LNCaP clone FGC (cell line): ENCODE data around the gene LRRIQ1.

Source experiments
- DNase-seq: peaks from one replicate; pipeline ENCODE4 v3.0.0-alpha.2; 2011; ENCODE audit warnings: low read depth
- H3K4me3 ChIP-seq: 2 replicates; pipeline ENCODE4 v1.5.1; 2011; ENCODE audit warnings: mild to moderate bottlenecking, low read depth, low read length, control low read depth
- TF ChIP-seq, protein P1 (sequence below): IDR thresholded peaks from 2 replicates; pipeline ENCODE4 v1.5.1; 2012; ENCODE audit warnings: mild to moderate bottlenecking; ENCODE audit not compliant: control insufficient read depth, insufficient read depth; ENCODE audit errors: extremely low read depth

The LRRIQ1 gene

DNA sequence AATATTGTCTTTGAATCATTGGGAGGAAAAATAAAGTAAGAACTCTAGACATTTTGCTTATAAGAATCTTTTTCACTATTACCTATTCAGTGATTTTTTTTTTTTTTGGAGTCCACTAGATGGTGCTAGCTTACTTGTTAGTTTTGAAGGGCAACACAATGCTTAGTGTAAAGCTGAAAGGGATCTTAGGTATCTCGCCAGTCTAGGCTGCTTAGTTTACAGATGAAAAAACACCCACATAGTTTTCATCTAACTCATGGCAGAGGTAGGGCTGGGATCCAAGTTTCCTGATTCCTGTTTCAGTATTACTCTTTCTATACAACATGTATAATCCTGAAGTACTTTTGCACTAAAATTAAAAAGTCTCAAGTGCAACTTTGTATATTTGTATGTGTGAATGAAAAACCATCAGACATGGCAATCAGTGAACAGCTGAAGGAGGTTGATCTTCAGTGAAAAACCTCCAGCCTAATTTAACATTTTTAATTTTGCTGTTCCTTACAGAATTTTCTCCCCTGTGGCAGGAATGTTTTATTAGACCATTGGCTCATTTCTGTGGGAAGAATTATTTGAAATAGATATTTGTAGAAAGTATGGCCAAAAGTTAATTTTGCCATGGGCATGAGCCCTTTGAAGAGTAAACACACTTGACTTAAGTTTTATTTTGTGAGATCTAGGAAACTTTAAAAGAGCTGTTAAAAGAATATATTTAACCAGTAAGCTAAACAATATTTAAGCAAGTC is 40.7 kb downstream of the LRRIQ1 start:
- H3K4me3 ChIP-seq, result no peak overlapping the region
- peak; percentile 26 for DNase-seq
- TF ChIP-seq, protein P1, sequence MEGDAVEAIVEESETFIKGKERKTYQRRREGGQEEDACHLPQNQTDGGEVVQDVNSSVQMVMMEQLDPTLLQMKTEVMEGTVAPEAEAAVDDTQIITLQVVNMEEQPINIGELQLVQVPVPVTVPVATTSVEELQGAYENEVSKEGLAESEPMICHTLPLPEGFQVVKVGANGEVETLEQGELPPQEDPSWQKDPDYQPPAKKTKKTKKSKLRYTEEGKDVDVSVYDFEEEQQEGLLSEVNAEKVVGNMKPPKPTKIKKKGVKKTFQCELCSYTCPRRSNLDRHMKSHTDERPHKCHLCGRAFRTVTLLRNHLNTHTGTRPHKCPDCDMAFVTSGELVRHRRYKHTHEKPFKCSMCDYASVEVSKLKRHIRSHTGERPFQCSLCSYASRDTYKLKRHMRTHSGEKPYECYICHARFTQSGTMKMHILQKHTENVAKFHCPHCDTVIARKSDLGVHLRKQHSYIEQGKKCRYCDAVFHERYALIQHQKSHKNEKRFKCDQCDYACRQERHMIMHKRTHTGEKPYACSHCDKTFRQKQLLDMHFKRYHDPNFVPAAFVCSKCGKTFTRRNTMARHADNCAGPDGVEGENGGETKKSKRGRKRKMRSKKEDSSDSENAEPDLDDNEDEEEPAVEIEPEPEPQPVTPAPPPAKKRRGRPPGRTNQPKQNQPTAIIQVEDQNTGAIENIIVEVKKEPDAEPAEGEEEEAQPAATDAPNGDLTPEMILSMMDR, result peak; percentile 65

DNA sequence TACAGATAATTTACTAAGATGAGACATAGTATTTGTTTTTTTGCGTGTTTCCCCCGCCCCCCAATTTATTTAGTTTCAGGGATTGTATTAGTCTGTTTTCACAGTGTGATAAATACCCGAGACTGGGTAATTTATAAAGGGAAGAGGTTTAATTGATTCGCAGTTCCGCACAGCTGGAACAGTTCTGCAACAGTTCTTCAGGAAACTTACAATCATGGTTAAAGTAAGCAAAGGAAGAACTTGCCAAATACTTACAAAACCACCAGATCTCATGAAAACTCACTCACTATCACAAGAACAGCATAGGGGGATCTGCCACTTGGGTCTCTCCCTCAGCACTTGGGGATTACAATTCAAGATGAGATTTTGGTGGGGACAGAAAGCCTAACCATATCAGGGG is 48.9 kb downstream of the LRRIQ1 start:
- no peak overlapping the region for H3K4me3 ChIP-seq
- no peak for DNase-seq
- TF ChIP-seq, protein P1, result no peak

DNA sequence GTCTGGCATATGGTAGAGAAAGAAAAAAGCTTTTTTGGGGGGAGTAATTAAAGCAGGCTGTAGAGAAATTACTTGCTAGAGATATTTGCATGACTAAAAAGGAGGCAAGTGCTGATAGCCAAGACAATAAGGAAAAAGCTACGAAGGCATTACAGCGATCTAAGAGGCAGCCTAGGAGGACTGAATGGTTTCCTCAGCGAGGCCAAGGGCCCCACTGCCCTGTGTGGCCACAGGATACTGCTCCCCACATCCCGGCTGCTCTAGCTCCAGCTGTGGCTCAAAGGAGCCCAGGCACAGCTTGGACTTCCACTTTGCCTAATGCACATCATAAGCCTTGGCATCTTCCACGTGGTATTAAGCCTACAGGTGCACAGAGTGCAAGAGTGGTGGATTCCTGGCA is 53.6 kb downstream of the LRRIQ1 start:
- DNase-seq, result no peak
- no peak overlapping the region for H3K4me3 ChIP-seq
- TF ChIP-seq, protein P1, result no peak

DNA sequence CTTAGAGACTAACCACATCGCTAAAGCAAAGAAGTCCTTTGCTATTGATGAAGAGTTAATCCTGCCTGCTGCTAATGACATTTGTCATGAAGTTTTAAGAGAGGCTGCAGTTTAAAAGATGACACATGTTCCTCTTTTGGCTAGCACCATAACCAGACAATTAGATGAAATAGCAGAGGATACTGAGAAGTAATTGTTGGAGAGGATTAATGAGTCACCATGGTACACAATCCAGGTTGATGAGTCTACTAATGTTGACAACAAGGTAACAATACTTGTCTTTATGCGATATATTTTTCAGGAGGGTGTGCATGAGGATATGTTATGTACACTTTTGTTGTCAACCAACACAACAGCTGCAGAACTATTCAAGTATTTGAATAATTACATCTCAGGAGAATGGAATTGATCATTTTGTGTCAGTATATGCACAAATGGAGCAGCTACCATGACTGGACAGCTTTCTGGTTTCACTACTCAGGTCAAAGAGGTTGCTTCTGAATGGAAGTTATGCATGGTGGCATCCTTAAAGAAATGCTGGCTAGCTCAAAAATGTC is 56.7 kb downstream of the LRRIQ1 start:
- no peak for DNase-seq
- no peak overlapping the region for H3K4me3 ChIP-seq
- TF ChIP-seq, protein P1, result no peak

DNA sequence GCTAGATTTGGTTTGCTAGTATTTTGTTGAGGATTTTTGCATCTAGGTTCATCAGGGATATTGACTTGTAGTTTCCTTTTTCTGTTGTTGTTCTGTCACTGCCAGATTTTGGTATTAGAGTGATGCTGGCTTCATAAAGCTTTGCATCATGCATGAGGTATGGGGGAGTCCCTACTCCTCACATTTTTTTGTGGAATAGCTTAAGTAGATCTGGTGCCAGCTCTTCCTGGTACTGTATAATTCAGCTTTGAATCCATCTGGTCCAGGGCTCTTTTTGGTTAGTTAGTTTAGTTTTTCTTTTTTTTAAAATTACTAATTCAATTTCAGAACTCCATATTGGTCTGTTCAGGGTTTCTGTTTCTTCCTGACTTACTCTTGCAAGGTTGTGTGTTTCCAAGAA is 59.4 kb downstream of the LRRIQ1 start:
- DNase-seq, result no peak
- H3K4me3 ChIP-seq, result no peak overlapping the region
- TF ChIP-seq, protein P1, result no peak

DNA sequence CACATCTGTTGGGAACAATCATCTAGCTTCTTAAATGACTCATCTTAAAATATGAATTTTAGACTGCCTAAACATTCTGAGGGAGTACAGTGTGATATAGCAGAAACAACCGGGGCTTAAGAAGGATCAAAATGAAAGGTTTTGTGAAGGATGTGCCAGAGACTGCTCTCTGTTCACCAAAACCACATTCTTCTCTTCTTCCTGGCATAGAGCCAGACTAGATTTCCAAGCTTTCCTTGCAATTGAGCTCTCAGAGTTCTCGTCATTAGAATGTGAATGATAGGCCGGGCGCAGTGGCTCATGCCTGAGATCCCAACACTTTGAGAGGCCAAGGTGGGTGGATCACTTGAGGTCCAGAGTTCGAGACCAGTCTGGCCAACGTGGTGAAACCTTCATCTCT is 94.5 kb downstream of the LRRIQ1 start:
- no peak overlapping the region for H3K4me3 ChIP-seq
- DNase-seq, result no peak
- TF ChIP-seq, protein P1, result no peak

DNA sequence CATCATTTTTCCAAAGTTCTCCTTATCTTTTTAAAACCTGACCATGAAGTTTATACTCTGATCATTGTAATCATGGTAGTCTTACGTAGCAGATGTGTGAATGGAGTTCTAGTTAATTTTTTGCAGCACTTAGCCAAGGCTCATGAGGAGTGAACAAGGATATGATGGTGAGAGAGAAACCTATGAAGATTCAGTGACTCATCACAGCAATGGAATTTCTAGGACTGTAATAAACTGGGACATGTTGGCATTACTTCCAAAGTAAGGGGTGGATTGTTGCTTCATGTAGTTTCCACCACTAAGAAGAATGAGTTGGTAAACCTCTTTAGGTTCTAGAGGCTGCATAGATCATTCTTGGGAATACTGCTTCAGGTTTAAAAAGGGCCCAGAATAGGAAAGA is 102.7 kb downstream of the LRRIQ1 start:
- DNase-seq, result no peak
- TF ChIP-seq, protein P1, result no peak

More for the DNA sequence above, 102.7 kb downstream of the LRRIQ1 start:
- no peak overlapping the region for H3K4me3 ChIP-seq
